ENCODE results near the gene LIPK. TPM values are rescaled to one million over a fixed set of nuclear protein-coding genes. Genes with fewer than 3 reads are reported as not detected.
"Not testable (repeated sequence)": the region's sequence is repeated elsewhere in the genome, so short reads cannot be mapped to it uniquely, and the experiment has no call there.

Gene LIPK
- total and polyA plus RNA-seq, 4 donors: not detected

DNA sequence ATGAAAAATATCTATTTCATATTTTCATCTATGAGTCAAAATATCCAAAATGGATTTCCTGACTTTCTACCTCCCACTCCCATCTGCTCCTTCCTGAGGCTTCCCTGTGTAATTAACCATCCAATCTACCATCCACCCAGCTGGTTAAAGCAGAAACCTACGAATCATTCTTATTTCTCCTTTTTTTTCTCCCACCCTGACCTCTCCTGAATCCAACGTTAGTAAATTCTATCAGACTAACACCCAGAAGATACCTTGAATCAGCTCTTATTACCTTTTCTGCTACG, 45.5 kb upstream of the LIPK start:
- WGBS, 2 donors: 52 to 53% methylated on average over 3 of the region's 3 CpGs
- ATAC-seq (ENCODE audit: insufficient read depth, low FRiP score) (no peak), DNase-seq (no peak)
- Histone ChIP-seq H3K4me1 (ENCODE audit: control insufficient read depth in 5 of 5, insufficient read depth in 5 of 5, low read length in 5 of 5) (no peaks in the 10 kb centered on the region), H3K9me3 (ENCODE audit: control insufficient read depth in 4 of 4, insufficient read depth in 3 of 4, low read length in 3 of 4) (no peaks in the 10 kb centered on the region), H3K36me3 (ENCODE audit: control insufficient read depth in 4 of 4, insufficient read depth in 4 of 4, low read length in 4 of 4) (no peaks in the 10 kb centered on the region), H3K27me3 (ENCODE audit: control insufficient read depth in 3 of 3, insufficient read depth in 3 of 3, low read length in 2 of 3) (no peaks in the 10 kb centered on the region), H3K9ac (ENCODE audit: insufficient read depth in 1 of 2, low read length in 2 of 2) (no peak overlapping the region), H3K4me3 (no peak overlapping the region), H3K27ac (ENCODE audit: low read depth in 1 of 2, low read length in 1 of 2) (no peak overlapping the region)
- TF ChIP-seq, protein P1, sequence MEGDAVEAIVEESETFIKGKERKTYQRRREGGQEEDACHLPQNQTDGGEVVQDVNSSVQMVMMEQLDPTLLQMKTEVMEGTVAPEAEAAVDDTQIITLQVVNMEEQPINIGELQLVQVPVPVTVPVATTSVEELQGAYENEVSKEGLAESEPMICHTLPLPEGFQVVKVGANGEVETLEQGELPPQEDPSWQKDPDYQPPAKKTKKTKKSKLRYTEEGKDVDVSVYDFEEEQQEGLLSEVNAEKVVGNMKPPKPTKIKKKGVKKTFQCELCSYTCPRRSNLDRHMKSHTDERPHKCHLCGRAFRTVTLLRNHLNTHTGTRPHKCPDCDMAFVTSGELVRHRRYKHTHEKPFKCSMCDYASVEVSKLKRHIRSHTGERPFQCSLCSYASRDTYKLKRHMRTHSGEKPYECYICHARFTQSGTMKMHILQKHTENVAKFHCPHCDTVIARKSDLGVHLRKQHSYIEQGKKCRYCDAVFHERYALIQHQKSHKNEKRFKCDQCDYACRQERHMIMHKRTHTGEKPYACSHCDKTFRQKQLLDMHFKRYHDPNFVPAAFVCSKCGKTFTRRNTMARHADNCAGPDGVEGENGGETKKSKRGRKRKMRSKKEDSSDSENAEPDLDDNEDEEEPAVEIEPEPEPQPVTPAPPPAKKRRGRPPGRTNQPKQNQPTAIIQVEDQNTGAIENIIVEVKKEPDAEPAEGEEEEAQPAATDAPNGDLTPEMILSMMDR (IDR thresholded peaks at IDR 0.05; ENCODE audit: control extremely low read depth, extremely low read depth): no peak

DNA sequence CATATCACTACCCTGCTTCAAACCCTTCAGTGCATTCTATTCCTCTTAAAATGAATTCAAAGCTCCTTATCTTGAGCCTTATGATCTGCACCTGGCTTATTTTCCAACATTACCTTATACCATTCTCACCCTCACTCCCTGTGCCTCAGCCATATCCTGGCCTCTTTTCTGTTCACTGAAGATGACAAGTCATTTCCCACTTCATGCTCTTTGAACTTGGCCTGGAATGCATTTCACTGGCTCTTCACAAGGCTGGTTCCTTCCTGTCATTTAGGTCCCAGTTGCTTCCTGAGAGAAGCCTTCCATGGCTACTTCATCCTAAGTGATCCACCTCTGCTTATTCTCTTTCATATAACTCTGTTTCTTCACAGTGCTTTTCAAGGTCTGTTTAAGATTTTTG, 45.0 kb upstream of the LIPK start:
- Histone ChIP-seq H3K27ac (ENCODE audit: low read depth in 1 of 2, low read length in 1 of 2) (no peak overlapping the region), H3K27me3 (ENCODE audit: control insufficient read depth in 3 of 3, insufficient read depth in 3 of 3, low read length in 2 of 3) (no peaks in the 10 kb centered on the region), H3K9me3 (ENCODE audit: control insufficient read depth in 4 of 4, insufficient read depth in 3 of 4, low read length in 3 of 4) (no peaks in the 10 kb centered on the region), H3K4me3 (no peak overlapping the region), H3K36me3 (ENCODE audit: control insufficient read depth in 4 of 4, insufficient read depth in 4 of 4, low read length in 4 of 4) (no peaks in the 10 kb centered on the region), H3K4me1 (ENCODE audit: control insufficient read depth in 5 of 5, insufficient read depth in 5 of 5, low read length in 5 of 5) (no peaks in the 10 kb centered on the region), H3K9ac (ENCODE audit: insufficient read depth in 1 of 2, low read length in 2 of 2) (no peak overlapping the region)
- DNase-seq: peak in 1 of 3 donors; percentile 8
- TF ChIP-seq, protein P1 (IDR thresholded peaks at IDR 0.05; ENCODE audit: control extremely low read depth, extremely low read depth): no peak
- ATAC-seq (ENCODE audit: insufficient read depth, low FRiP score): no peak

DNA sequence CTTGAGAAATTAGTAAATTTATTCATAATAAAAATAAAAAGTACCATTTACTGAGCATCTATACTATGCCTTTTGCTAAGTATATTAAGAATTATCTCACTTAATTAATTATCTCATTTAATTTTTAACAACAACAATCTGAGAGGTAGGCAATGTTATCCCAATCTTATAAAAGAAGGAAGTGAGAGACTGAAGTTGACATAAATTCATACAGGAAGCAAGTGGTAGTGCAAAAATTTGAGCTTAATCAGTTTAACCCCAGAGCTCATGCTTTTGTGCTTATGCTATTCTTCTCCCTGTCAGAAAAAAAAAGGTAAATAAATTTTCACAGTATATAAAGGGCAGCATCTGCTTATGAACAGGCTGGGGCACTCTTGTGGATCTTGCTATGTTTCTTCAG, 44.5 kb upstream of the LIPK start:
- TF ChIP-seq, protein P1 (IDR thresholded peaks at IDR 0.05; ENCODE audit: control extremely low read depth, extremely low read depth): no peak
- no peak for DNase-seq
- ATAC-seq (ENCODE audit: insufficient read depth, low FRiP score): no peak
- Histone ChIP-seq H3K9me3 (ENCODE audit: control insufficient read depth in 4 of 4, insufficient read depth in 3 of 4, low read length in 3 of 4) (no peaks in the 10 kb centered on the region), H3K36me3 (ENCODE audit: control insufficient read depth in 4 of 4, insufficient read depth in 4 of 4, low read length in 4 of 4) (no peaks in the 10 kb centered on the region), H3K4me3 (no peak overlapping the region), H3K27ac (ENCODE audit: low read depth in 1 of 2, low read length in 1 of 2) (no peak overlapping the region), H3K4me1 (ENCODE audit: control insufficient read depth in 5 of 5, insufficient read depth in 5 of 5, low read length in 5 of 5) (no peaks in the 10 kb centered on the region), H3K27me3 (ENCODE audit: control insufficient read depth in 3 of 3, insufficient read depth in 3 of 3, low read length in 2 of 3) (no peaks in the 10 kb centered on the region), H3K9ac (ENCODE audit: insufficient read depth in 1 of 2, low read length in 2 of 2) (no peak overlapping the region)

DNA sequence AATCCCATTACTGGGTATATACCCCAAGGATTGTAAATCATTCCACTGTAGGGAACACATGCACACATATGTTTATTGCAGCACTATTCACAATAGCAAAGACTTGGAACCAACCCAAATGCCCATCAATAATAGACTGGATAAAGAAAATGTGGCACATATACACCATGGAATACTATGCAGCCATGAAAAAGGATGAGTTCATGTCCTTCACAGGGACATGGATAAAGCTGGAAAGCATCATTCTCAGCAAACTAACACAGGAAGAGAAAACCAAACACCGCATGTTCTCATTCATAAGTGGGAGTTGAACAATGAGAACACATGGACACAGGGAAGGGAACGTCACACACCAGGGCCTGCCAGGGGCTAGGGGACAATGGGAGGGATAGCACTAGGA, 42.9 kb upstream of the LIPK start:
- WGBS, 2 donors: 92 to 94% methylated on average over 2 of the region's 2 CpGs
- H3K4me3 ChIP-seq; H3K36me3 ChIP-seq (ENCODE audit: control insufficient read depth in 4 of 4, insufficient read depth in 4 of 4, low read length in 4 of 4); H3K27me3 ChIP-seq (ENCODE audit: control insufficient read depth in 3 of 3, insufficient read depth in 3 of 3, low read length in 2 of 3); DNase-seq; ATAC-seq (ENCODE audit: insufficient read depth, low FRiP score); H3K9ac ChIP-seq (ENCODE audit: insufficient read depth in 1 of 2, low read length in 2 of 2); H3K4me1 ChIP-seq (ENCODE audit: control insufficient read depth in 5 of 5, insufficient read depth in 5 of 5, low read length in 5 of 5); H3K27ac ChIP-seq (ENCODE audit: low read depth in 1 of 2, low read length in 1 of 2); H3K9me3 ChIP-seq (ENCODE audit: control insufficient read depth in 4 of 4, insufficient read depth in 3 of 4, low read length in 3 of 4): not testable (repeated sequence)

All from lung (tissue), 12 donors.